Activated CD8-positive, alpha-beta memory T cell treated with anti-CD3 and anti-CD28 coated beads for 4 hours (primary cell): ENCODE measurements around the gene LCOR.
"Not testable (repeated sequence)": the region's sequence is repeated elsewhere in the genome, so short reads cannot be mapped to it uniquely, and the experiment has no call there.

Experiments
- DNase-seq, 2 donors: peaks; one replicate each; pipeline ENCODE4 v3.0.0-alpha.2; 2020; ENCODE audit warnings: low read depth in 2 of 2

Gene LCOR

GRCh38 chr10:97032624-97033023 is 200.5 kb downstream of the LCOR start:
- DNase-seq, result no peak

- not testable (repeated sequence) for DNase-seq
Measured at GRCh38 chr10:97033841-97034240, 201.7 kb downstream of the LCOR start.

- DNase-seq, result no peak
Measured at GRCh38 chr10:97034301-97034700, 202.2 kb downstream of the LCOR start.

- DNase-seq, result no peak
Measured at GRCh38 chr10:97034958-97035769, 203.1 kb downstream of the LCOR start.

- peak; percentile 43 to 49 for DNase-seq
Measured at GRCh38 chr10:97037365-97038361, 205.6 kb downstream of the LCOR start.

- no peak for DNase-seq
Measured at GRCh38 chr10:97038688-97039087, 206.6 kb downstream of the LCOR start.

- no peak for DNase-seq
Measured at GRCh38 chr10:97039538-97040247, 207.6 kb downstream of the LCOR start.

GRCh38 chr10:97040248-97040584 is 208.1 kb downstream of the LCOR start:
- DNase-seq, result no peak

- no peak for DNase-seq
Measured at GRCh38 chr10:97040706-97041105, 208.6 kb downstream of the LCOR start.

- no peak for DNase-seq
Measured at GRCh38 chr10:97042081-97042480, 210.0 kb downstream of the LCOR start.

GRCh38 chr10:97042716-97043562 is 210.8 kb downstream of the LCOR start:
- no peak for DNase-seq

- no peak for DNase-seq
Measured at GRCh38 chr10:97043563-97043855, 211.4 kb downstream of the LCOR start.
